Glutamatergic neuron (in vitro differentiated cells): ENCODE results near the gene RNASE11. TPM values are rescaled to one million over a fixed set of nuclear protein-coding genes. Genes with fewer than 3 reads are reported as not detected.
"Not testable (repeated sequence)": the region's sequence is repeated elsewhere in the genome, so short reads cannot be mapped to it uniquely, and the experiment has no call there.

Experiments used
- DNase-seq: peaks from one replicate; pipeline ENCODE4 v3.0.0; 2022
- H3K27ac Mint-ChIP-seq: one replicate; pipeline ENCODE4 v1.8.0; 2020; ENCODE audit warnings: mild to moderate bottlenecking, mixed read lengths, inconsistent platforms; ENCODE audit not compliant: unreplicated experiment
- H3K27me3 Mint-ChIP-seq: one replicate; pipeline ENCODE4 v1.8.0; 2020; ENCODE audit warnings: mild to moderate bottlenecking, moderate library complexity, mixed read lengths, inconsistent platforms; ENCODE audit not compliant: unreplicated experiment
- H3K36me3 Mint-ChIP-seq: one replicate; pipeline ENCODE4 v1.8.0; 2020; ENCODE audit warnings: mild to moderate bottlenecking, mixed read lengths, inconsistent platforms; ENCODE audit not compliant: unreplicated experiment
- H3K4me1 Mint-ChIP-seq: one replicate; pipeline ENCODE4 v1.8.0; 2020; ENCODE audit warnings: mild to moderate bottlenecking, low read depth, mixed read lengths, inconsistent platforms; ENCODE audit not compliant: unreplicated experiment
- H3K4me3 Mint-ChIP-seq: one replicate; pipeline ENCODE4 v1.8.0; 2020; ENCODE audit warnings: mild to moderate bottlenecking, mixed read lengths, inconsistent platforms; ENCODE audit not compliant: unreplicated experiment
- H3K9me3 Mint-ChIP-seq: one replicate; pipeline ENCODE4 v1.8.0; 2020; ENCODE audit warnings: mild to moderate bottlenecking, moderate library complexity, mixed read lengths, inconsistent platforms; ENCODE audit not compliant: unreplicated experiment
- CTCF ChIP-seq: fragments of 200-600 bp; sonication (generic); IDR thresholded peaks from one replicate; pipeline ENCODE4 v1.5.0; 2021; ENCODE audit not compliant: partially characterized antibody, unreplicated experiment
- total RNA-seq: library from RNA; stranded (reverse); fragmentation: NEBNext Ultra II Directional; extraction: Animal tissue kit (Norgen Biotek cat#: 25700); gene quantifications from one replicate; pipeline ENCODE4 v1.2.1, GENCODE V29; 2021; ENCODE audit not compliant: unreplicated experiment

RNASE11 gene
- total RNA-seq, 1 donor from 2014 or later = not detected

- peaks cover 9% of the 10 kb centered on the region for H3K36me3 Mint-ChIP-seq
- H3K27me3 Mint-ChIP-seq = peaks cover 41% of the 10 kb centered on the region
- H3K4me1 Mint-ChIP-seq = peaks cover 8% of the 10 kb centered on the region
- TF ChIP-seq CTCF = no peak
- H3K27ac Mint-ChIP-seq = no peak overlapping the region
- DNase-seq = no peak
- peak overlapping the region; percentile 94 for H3K4me3 Mint-ChIP-seq
- peaks cover 29% of the 10 kb centered on the region for H3K9me3 Mint-ChIP-seq
Observed at GRCh38 chr14:20626274-20626673, 38.5 kb upstream of the RNASE11 start.

GRCh38 chr14:20624495-20625070, 36.8 kb upstream of the RNASE11 start:
- H3K27ac Mint-ChIP-seq = no peak overlapping the region
- H3K9me3 Mint-ChIP-seq = peaks cover 20% of the 10 kb centered on the region
- peaks cover 5% of the 10 kb centered on the region for H3K4me1 Mint-ChIP-seq
- no peak for TF ChIP-seq CTCF
- peak overlapping the region; percentile 94 for H3K4me3 Mint-ChIP-seq
- peak; percentile 44 for DNase-seq
- peaks cover 9% of the 10 kb centered on the region for H3K36me3 Mint-ChIP-seq
- peaks cover 32% of the 10 kb centered on the region for H3K27me3 Mint-ChIP-seq

GRCh38 chr14:20623798-20624197, 36.0 kb upstream of the RNASE11 start:
- peaks cover 5% of the 10 kb centered on the region for H3K4me1 Mint-ChIP-seq
- peaks cover 9% of the 10 kb centered on the region for H3K36me3 Mint-ChIP-seq
- no peak for TF ChIP-seq CTCF
- DNase-seq = no peak
- H3K27ac Mint-ChIP-seq = no peak overlapping the region
- H3K27me3 Mint-ChIP-seq = peaks cover 32% of the 10 kb centered on the region
- H3K4me3 Mint-ChIP-seq = peak overlapping the region; percentile 94
- H3K9me3 Mint-ChIP-seq = peaks cover 20% of the 10 kb centered on the region

GRCh38 chr14:20622816-20623291, 35.1 kb upstream of the RNASE11 start:
- H3K36me3 Mint-ChIP-seq = peaks cover 9% of the 10 kb centered on the region
- no peak for TF ChIP-seq CTCF

GRCh38 chr14:20620798-20621478, 33.1 kb upstream of the RNASE11 start:
- H3K27ac Mint-ChIP-seq = no peak overlapping the region
- no peak for TF ChIP-seq CTCF
- peaks cover 18% of the 10 kb centered on the region for H3K27me3 Mint-ChIP-seq
- H3K4me1 Mint-ChIP-seq = peaks cover 5% of the 10 kb centered on the region
- DNase-seq = no peak
- H3K9me3 Mint-ChIP-seq = peaks cover 17% of the 10 kb centered on the region
- peaks cover 4% of the 10 kb centered on the region for H3K36me3 Mint-ChIP-seq
- H3K4me3 Mint-ChIP-seq = no peak overlapping the region

More at GRCh38 chr14:20622816-20623291, 35.1 kb upstream of the RNASE11 start:
- DNase-seq = no peak
- H3K4me3 Mint-ChIP-seq = peak overlapping the region; percentile 76
- H3K4me1 Mint-ChIP-seq = peaks cover 5% of the 10 kb centered on the region
- H3K9me3 Mint-ChIP-seq = peaks cover 20% of the 10 kb centered on the region
- H3K27me3 Mint-ChIP-seq = peaks cover 25% of the 10 kb centered on the region
- H3K27ac Mint-ChIP-seq = no peak overlapping the region

- H3K4me3 Mint-ChIP-seq, H3K36me3 Mint-ChIP-seq, DNase-seq, H3K9me3 Mint-ChIP-seq, H3K4me1 Mint-ChIP-seq, H3K27me3 Mint-ChIP-seq, H3K27ac Mint-ChIP-seq: not testable (repeated sequence)
Observed at GRCh38 chr14:20619688-20620087, 31.9 kb upstream of the RNASE11 start.
